Measurements from ENCODE around the gene ATP6V0C.

Gene ATP6V0C

GRCh38 chr16:2515180-2515851 is 1.6 kb downstream of the ATP6V0C start:
- peak overlapping the region; percentile 91 for H3K4me3 ChIP-seq (ENCODE audit: low read length)
- no peak for TF ChIP-seq CTCF (conservative IDR thresholded peaks at IDR 0.05; ENCODE audit: low read depth, low read length)
- DNase-seq (ENCODE audit: low read depth): no peak

GRCh38 chr16:2516391-2517240 is 2.9 kb downstream of the ATP6V0C start:
- H3K4me3 ChIP-seq (ENCODE audit: low read length): peak overlapping the region; percentile 24
- TF ChIP-seq CTCF (conservative IDR thresholded peaks at IDR 0.05; ENCODE audit: low read depth, low read length): no peak
- DNase-seq (ENCODE audit: low read depth): no peak

- no peak for TF ChIP-seq CTCF (conservative IDR thresholded peaks at IDR 0.05; ENCODE audit: low read depth, low read length)
- no peak for DNase-seq (ENCODE audit: low read depth)
- no peak overlapping the region for H3K4me3 ChIP-seq (ENCODE audit: low read length)
Observed at GRCh38 chr16:2517954-2518605, 4.3 kb downstream of the ATP6V0C start.

- DNase-seq (ENCODE audit: low read depth): no peak
- no peak overlapping the region for H3K4me3 ChIP-seq (ENCODE audit: low read length)
- no peak for TF ChIP-seq CTCF (conservative IDR thresholded peaks at IDR 0.05; ENCODE audit: low read depth, low read length)
Observed at GRCh38 chr16:2518823-2519710, 5.3 kb downstream of the ATP6V0C start.

GRCh38 chr16:2519711-2520080 is 5.9 kb downstream of the ATP6V0C start:
- no peak overlapping the region for H3K4me3 ChIP-seq (ENCODE audit: low read length)
- no peak for DNase-seq (ENCODE audit: low read depth)
- no peak for TF ChIP-seq CTCF (conservative IDR thresholded peaks at IDR 0.05; ENCODE audit: low read depth, low read length)

GRCh38 chr16:2520097-2520783 is 6.5 kb downstream of the ATP6V0C start, which contains the start of gene AMDHD2:
Gene AMDHD2 (plus strand): TSS chr16:2520371. CDS start chr16:2520459, 88 bp downstream.
- H3K4me3 ChIP-seq (ENCODE audit: low read length): peak within 1 kb of the TSS; percentile 61
- DNase-seq (ENCODE audit: low read depth): no peak
- TF ChIP-seq CTCF (conservative IDR thresholded peaks at IDR 0.05; ENCODE audit: low read depth, low read length): no peak
